GM12865 (cell line): Measurements from ENCODE around the gene SPECC1L.

Experiments
- DNase-seq: peaks from one replicate; pipeline ENCODE4 v3.0.0; 2010; ENCODE audit warnings: low read depth
- H3K4me3 ChIP-seq: 2 replicates; pipeline ENCODE4 v1.5.1; 2011; ENCODE audit warnings: mild to moderate bottlenecking, low read depth, low read length, control low read depth
- CTCF ChIP-seq: IDR thresholded peaks from 2 replicates; pipeline ENCODE4 v1.5.1; 2011; ENCODE audit warnings: low read length, control low read depth, low read depth, inconsistent platforms; ENCODE audit not compliant: insufficient read depth; ENCODE audit errors: missing control alignments

Gene SPECC1L

GRCh38 chr22:24451162-24451561 lies 180.5 kb downstream of the SPECC1L start:
- TF ChIP-seq CTCF = no peak
- no peak overlapping the region for H3K4me3 ChIP-seq
- DNase-seq = no peak

- H3K4me3 ChIP-seq = no peak overlapping the region
- TF ChIP-seq CTCF = no peak
- DNase-seq = no peak
Measured at GRCh38 chr22:24453853-24454252, 183.2 kb downstream of the SPECC1L start.

GRCh38 chr22:24455039-24455438 lies 184.4 kb downstream of the SPECC1L start:
- no peak for TF ChIP-seq CTCF
- no peak overlapping the region for H3K4me3 ChIP-seq
- no peak for DNase-seq

DNA sequence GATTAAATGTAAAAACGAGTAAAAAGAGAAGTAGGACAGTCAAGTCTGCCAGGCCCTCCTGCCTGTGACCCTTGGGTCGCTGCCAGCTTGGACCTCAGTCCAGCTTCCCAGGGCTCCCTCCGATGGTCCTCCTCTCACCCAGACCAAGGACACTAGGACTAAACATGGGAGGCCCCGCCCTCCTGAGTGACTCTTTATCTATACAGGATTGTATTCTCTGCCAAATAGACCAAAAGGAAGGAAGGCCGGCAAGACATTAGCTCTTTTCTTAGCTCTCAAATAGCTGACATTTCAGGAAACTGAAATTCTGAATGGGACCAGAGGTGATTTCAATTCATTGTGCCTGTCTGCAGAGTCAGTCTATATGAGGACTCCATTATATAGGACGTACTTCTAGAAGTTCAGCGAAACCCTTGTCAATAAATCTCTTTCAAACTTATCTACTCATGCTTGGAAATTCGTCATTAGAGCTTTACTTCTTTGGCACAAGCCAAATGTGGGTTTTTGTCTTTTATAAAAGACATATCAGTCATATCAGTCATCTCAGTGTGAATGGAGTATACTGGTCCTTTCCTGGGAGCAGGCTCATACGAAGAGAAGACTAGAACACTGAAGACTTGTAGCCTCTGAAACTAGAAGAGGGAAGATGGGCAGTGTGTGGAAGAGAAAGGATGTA lies 185.3 kb downstream of the SPECC1L start:
- no peak for DNase-seq
- TF ChIP-seq CTCF = no peak
- no peak overlapping the region for H3K4me3 ChIP-seq

DNA sequence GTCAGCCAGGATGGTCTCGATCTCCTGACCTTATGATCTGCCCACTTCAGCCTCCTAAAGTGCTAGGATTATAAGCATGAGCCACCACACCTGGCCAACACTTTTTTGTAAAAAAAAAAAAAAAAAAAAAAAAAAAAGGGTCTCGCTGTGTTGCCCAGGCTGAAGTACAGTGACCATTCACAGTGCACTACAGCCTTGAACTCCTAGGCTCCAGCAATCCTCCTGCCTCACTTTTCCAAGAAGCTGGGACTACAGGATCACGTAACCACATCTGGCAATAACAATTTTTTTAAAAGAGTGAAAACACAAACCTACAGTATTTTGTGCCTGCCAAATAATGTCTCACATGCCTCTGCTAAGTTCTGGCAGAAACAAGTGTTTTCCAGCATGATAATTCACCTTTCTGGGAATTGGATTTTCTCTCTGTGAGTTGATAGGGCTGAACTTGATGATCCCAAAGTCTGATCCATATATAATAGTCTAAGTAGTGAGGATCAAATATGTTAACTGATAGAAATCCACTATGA lies 187.3 kb downstream of the SPECC1L start:
- no peak for DNase-seq
- H3K4me3 ChIP-seq = no peak overlapping the region
- TF ChIP-seq CTCF = no peak

DNA sequence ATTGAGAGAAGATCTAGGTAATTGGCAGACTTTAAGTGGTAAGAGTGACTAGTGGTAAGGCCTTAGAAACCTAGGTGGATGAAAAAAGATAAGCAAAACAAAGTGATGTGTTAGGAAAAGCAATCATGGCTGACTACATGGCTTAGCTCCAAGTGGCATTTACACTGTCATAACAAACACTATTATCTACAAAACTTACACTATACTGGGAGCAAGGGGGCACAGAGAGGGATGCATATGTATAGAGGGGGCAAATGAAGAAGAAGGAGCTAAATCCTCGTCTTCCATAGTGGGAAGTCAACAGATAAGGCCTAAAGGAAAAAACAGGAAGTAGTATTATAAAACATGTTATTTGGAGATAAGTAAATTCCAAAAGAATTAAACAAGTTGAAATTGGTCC lies 189.3 kb downstream of the SPECC1L start:
- no peak for TF ChIP-seq CTCF
- H3K4me3 ChIP-seq = no peak overlapping the region
- DNase-seq = no peak
